ENCODE measurements around the gene CRYBB3. TPM values are rescaled to one million over a fixed set of nuclear protein-coding genes. Genes with fewer than 3 reads are reported as not detected.
"Not testable (repeated sequence)": the region's sequence is repeated elsewhere in the genome, so short reads cannot be mapped to it uniquely, and the experiment has no call there.

The CRYBB3 gene
- polyA plus RNA-seq, 1 donor (not counting 4 experiments of a cell fraction or from before 2014, with no cell fraction given), result not detected

DNA sequence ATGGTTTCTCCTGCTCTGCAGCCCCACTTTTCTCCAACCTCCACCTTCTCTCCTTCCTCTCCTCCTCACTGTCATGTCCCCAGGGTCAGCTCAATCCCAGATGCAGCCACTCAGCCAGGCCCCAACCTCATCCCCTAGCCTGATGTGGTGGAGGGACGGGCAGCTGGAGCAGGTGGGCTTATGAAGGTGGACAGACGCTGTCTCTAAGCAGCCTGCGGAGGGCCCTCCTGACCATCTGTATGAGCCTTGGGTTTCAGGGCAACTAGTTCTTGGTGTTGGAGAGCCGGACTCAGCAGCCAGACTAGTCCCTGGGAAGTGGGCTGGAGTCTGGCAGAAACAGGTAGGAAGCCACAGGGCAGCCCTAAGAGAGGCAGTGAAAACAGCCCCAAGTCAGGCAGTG is 37.8 kb downstream of the CRYBB3 start:
- Histone ChIP-seq H3K36me3 (ENCODE audit: control insufficient read depth in 2 of 2, extremely low read depth in 1 of 2, insufficient read depth in 2 of 2, low read length in 2 of 2) (no peaks in the 10 kb centered on the region), H3K27me3 (ENCODE audit: control insufficient read depth, extremely low read depth, insufficient read depth, low read length) (peaks cover 5% of the 10 kb centered on the region), H3K27ac (ENCODE audit: control insufficient read depth, insufficient read depth, low read length) (no peak overlapping the region), H4K20me1 (ENCODE audit: control insufficient read depth, extremely low read depth, insufficient read depth, low read length) (no peaks in the 10 kb centered on the region), H3K4me3 (ENCODE audit: control insufficient read depth in 2 of 3, extremely low read depth in 1 of 3, insufficient read depth in 2 of 3, low read depth in 1 of 3, low read length in 3 of 3) (no peak overlapping the region), H3K79me2 (ENCODE audit: control insufficient read depth, insufficient read depth, low read length) (no peaks in the 10 kb centered on the region), H3K9me1 (ENCODE audit: control insufficient read depth, extremely low read depth, insufficient read depth, low read length) (no peaks in the 10 kb centered on the region), H3K9ac (ENCODE audit: control insufficient read depth, extremely low read depth, insufficient read depth, low read length) (no peak overlapping the region), H3K4me2 (ENCODE audit: control insufficient read depth, extremely low read depth, insufficient read depth, low read depth, low read length) (no peak overlapping the region), H3K9me3 (ENCODE audit: control insufficient read depth, low read depth, low read length) (no peaks in the 10 kb centered on the region), H3K4me1 (ENCODE audit: control insufficient read depth, extremely low read depth, insufficient read depth, low read length) (peaks cover 2% of the 10 kb centered on the region), H2AFZ (ENCODE audit: control insufficient read depth, low read length) (no peak overlapping the region)
- no peak for DNase-seq (ENCODE audit: low read depth, low spot score)
- dilution Hi-C loops (cut with MboI; ENCODE audit: extremely low pct_ligation_motif_present, low sequenced_read_pairs), result no loop called here
- no peak for FAIRE-seq
- TF ChIP-seq, protein P1, sequence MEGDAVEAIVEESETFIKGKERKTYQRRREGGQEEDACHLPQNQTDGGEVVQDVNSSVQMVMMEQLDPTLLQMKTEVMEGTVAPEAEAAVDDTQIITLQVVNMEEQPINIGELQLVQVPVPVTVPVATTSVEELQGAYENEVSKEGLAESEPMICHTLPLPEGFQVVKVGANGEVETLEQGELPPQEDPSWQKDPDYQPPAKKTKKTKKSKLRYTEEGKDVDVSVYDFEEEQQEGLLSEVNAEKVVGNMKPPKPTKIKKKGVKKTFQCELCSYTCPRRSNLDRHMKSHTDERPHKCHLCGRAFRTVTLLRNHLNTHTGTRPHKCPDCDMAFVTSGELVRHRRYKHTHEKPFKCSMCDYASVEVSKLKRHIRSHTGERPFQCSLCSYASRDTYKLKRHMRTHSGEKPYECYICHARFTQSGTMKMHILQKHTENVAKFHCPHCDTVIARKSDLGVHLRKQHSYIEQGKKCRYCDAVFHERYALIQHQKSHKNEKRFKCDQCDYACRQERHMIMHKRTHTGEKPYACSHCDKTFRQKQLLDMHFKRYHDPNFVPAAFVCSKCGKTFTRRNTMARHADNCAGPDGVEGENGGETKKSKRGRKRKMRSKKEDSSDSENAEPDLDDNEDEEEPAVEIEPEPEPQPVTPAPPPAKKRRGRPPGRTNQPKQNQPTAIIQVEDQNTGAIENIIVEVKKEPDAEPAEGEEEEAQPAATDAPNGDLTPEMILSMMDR (optimal IDR thresholded peaks at IDR 0.05 in 1 of 3, IDR thresholded peaks at IDR 0.05 in 1 of 3, conservative IDR thresholded peaks at IDR 0.05 in 1 of 3; ENCODE audit: extremely low read depth in 1 of 3, insufficient read depth in 2 of 3, low read length in 3 of 3), result no peak
- TF ChIP-seq EZH2 (IDR thresholded peaks at IDR 0.05; ENCODE audit: low read length), result no peak

DNA sequence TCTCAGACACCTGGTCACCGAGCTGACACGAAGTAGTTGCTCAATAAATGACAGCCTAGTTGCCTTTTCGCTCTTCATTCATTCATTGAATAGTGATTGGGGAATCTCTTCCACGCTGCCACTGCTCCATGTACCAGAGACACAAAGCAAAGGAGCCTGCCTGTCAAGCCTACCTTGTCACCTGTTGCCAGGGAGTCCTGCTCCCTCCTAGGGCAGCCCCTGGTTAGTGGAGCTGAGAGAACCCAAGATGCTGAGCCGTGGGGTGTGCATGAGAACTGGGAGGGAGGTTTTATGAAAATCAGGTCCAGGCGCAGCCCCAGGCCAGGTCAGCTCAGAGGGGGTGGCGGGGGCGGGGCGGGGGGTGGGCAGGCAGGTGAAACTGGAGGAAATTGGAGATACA is 38.4 kb downstream of the CRYBB3 start:
- H3K9me1 ChIP-seq (ENCODE audit: control insufficient read depth, extremely low read depth, insufficient read depth, low read length); H3K4me1 ChIP-seq (ENCODE audit: control insufficient read depth, extremely low read depth, insufficient read depth, low read length); H3K36me3 ChIP-seq (ENCODE audit: control insufficient read depth in 2 of 2, extremely low read depth in 1 of 2, insufficient read depth in 2 of 2, low read length in 2 of 2); H4K20me1 ChIP-seq (ENCODE audit: control insufficient read depth, extremely low read depth, insufficient read depth, low read length); H3K9ac ChIP-seq (ENCODE audit: control insufficient read depth, extremely low read depth, insufficient read depth, low read length); H3K79me2 ChIP-seq (ENCODE audit: control insufficient read depth, insufficient read depth, low read length); H3K4me2 ChIP-seq (ENCODE audit: control insufficient read depth, extremely low read depth, insufficient read depth, low read depth, low read length); dilution Hi-C loops (cut with MboI; ENCODE audit: extremely low pct_ligation_motif_present, low sequenced_read_pairs); FAIRE-seq; DNase-seq (ENCODE audit: low read depth, low spot score); H3K9me3 ChIP-seq (ENCODE audit: control insufficient read depth, low read depth, low read length); H3K27ac ChIP-seq (ENCODE audit: control insufficient read depth, insufficient read depth, low read length); H3K4me3 ChIP-seq (ENCODE audit: control insufficient read depth in 2 of 3, extremely low read depth in 1 of 3, insufficient read depth in 2 of 3, low read depth in 1 of 3, low read length in 3 of 3); H3K27me3 ChIP-seq (ENCODE audit: control insufficient read depth, extremely low read depth, insufficient read depth, low read length); H2AFZ ChIP-seq (ENCODE audit: control insufficient read depth, low read length): not testable (repeated sequence)

DNA sequence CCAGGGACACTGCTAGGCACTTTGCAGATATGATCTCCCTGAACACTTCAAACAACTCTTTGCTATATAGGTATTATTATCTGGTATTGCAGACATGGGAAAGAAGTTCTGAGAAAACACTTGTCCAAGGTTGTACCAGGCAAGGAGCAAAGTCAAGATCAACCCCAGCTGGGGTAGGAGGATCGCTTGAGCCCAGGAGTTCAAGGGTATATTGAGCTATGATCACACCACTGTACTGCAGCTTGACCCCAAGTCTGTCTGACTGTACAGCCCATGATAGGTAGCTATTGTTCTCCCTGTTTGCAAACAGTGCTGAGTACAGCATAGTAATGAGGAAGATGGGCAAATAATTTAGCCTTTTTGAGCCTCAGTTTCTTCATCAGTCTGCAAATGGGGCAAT is 55.5 kb downstream of the CRYBB3 start:
- dilution Hi-C loops (cut with MboI; ENCODE audit: extremely low pct_ligation_motif_present, low sequenced_read_pairs); H3K27ac ChIP-seq (ENCODE audit: control insufficient read depth, insufficient read depth, low read length); H3K4me2 ChIP-seq (ENCODE audit: control insufficient read depth, extremely low read depth, insufficient read depth, low read depth, low read length); H4K20me1 ChIP-seq (ENCODE audit: control insufficient read depth, extremely low read depth, insufficient read depth, low read length); H3K9me3 ChIP-seq (ENCODE audit: control insufficient read depth, low read depth, low read length); DNase-seq (ENCODE audit: low read depth, low spot score); H3K4me3 ChIP-seq (ENCODE audit: control insufficient read depth in 2 of 3, extremely low read depth in 1 of 3, insufficient read depth in 2 of 3, low read depth in 1 of 3, low read length in 3 of 3); H2AFZ ChIP-seq (ENCODE audit: control insufficient read depth, low read length); H3K4me1 ChIP-seq (ENCODE audit: control insufficient read depth, extremely low read depth, insufficient read depth, low read length); H3K9me1 ChIP-seq (ENCODE audit: control insufficient read depth, extremely low read depth, insufficient read depth, low read length); FAIRE-seq; H3K9ac ChIP-seq (ENCODE audit: control insufficient read depth, extremely low read depth, insufficient read depth, low read length); H3K27me3 ChIP-seq (ENCODE audit: control insufficient read depth, extremely low read depth, insufficient read depth, low read length); H3K36me3 ChIP-seq (ENCODE audit: control insufficient read depth in 2 of 2, extremely low read depth in 1 of 2, insufficient read depth in 2 of 2, low read length in 2 of 2); H3K79me2 ChIP-seq (ENCODE audit: control insufficient read depth, insufficient read depth, low read length): not testable (repeated sequence)

Small RNA genes lying within 50 kb of the gene (small RNA-seq; reads per million reads assigned to genes)
- gene Z99916.2 (ENCODE audit: insufficient read length in 3 of 3, low read depth in 3 of 3, low replicate concordance in 1 of 3), result 0 reads per million in 3 experiments

Other genes starting within 250 kb of the CRYBB3 start
- 15.3 to 17.4 TPM (median 15.4 TPM) in 3 replicates for gene KIAA1671, start 247.1 kb upstream of the CRYBB3 start, polyA plus RNA-seq
- gene CRYBB2, start 19.8 kb downstream of the CRYBB3 start, polyA plus RNA-seq, result 0.09 to 0.89 TPM (median 0.55 TPM) in 3 replicates